H9 (cell line): ENCODE measurements around the gene FAM81A. TPM values are rescaled to one million over a fixed set of nuclear protein-coding genes. Genes with fewer than 3 reads are reported as not detected.

Source experiments
- DNase-seq: peaks from one replicate; pipeline ENCODE4 v3.0.0-alpha.2; 2017
- H2AFZ ChIP-seq: one replicate; pipeline ENCODE4 v1.6.1; 2013; ENCODE audit warnings: mild to moderate bottlenecking, low read length, control low read depth, moderate library complexity
- H2AK5ac ChIP-seq: 2 replicates; pipeline ENCODE4 v1.6.1; 2013; ENCODE audit warnings: low read length, control low read depth, mixed read lengths; ENCODE audit not compliant: insufficient read length
- H2BK120ac ChIP-seq: one replicate; pipeline ENCODE4 v1.6.1; 2013; ENCODE audit warnings: low read depth, mild to moderate bottlenecking, low read length, control low read depth, inconsistent platforms; ENCODE audit not compliant: poor library complexity, severe bottlenecking
- H2BK12ac ChIP-seq: 2 replicates; pipeline ENCODE4 v1.6.1; 2013; ENCODE audit warnings: low read length, control low read depth, mixed read lengths, low read depth; ENCODE audit not compliant: insufficient read length
- H2BK15ac ChIP-seq: 2 replicates; pipeline ENCODE4 v1.6.1; 2013; ENCODE audit warnings: low read depth, low read length, control low read depth
- H2BK20ac ChIP-seq: one replicate; pipeline ENCODE4 v1.6.1; 2013; ENCODE audit warnings: low read depth, mild to moderate bottlenecking, low read length, control low read depth, inconsistent platforms; ENCODE audit not compliant: poor library complexity, severe bottlenecking
- H2BK5ac ChIP-seq: 2 replicates; pipeline ENCODE4 v1.6.1; 2013; ENCODE audit warnings: low read length, control low read depth, mixed read lengths; ENCODE audit not compliant: insufficient read length
- H3K14ac ChIP-seq: 2 replicates; pipeline ENCODE4 v1.6.1; 2013; ENCODE audit warnings: low read length, control low read depth; ENCODE audit not compliant: insufficient read depth
- H3K18ac ChIP-seq: 2 replicates; pipeline ENCODE4 v1.6.1; 2013; ENCODE audit warnings: low read depth, mild to moderate bottlenecking, mixed read lengths, low read length, control low read depth; ENCODE audit not compliant: insufficient read length
- H3K23ac ChIP-seq: 2 replicates; pipeline ENCODE4 v1.6.1; 2013; ENCODE audit warnings: low read length, control low read depth, mixed read lengths, low read depth; ENCODE audit not compliant: insufficient read length
- H3K23me2 ChIP-seq: 2 replicates; pipeline ENCODE4 v1.6.1; 2013; ENCODE audit warnings: low read depth, mild to moderate bottlenecking, mixed read lengths, low read length, control low read depth; ENCODE audit not compliant: insufficient read length, poor library complexity, severe bottlenecking
- H3K27ac ChIP-seq: 2 replicates; pipeline ENCODE4 v1.5.1; 2013; ENCODE audit warnings: low read length, control low read depth, mixed read lengths, low read depth; ENCODE audit not compliant: insufficient read length
- H3K27me3 ChIP-seq: 2 replicates; pipeline ENCODE4 v1.6.1; 2013; ENCODE audit warnings: low read length, control low read depth, inconsistent platforms; ENCODE audit not compliant: insufficient read depth
- H3K4ac ChIP-seq: 2 replicates; pipeline ENCODE4 v1.6.1; 2013; ENCODE audit warnings: low read depth, mild to moderate bottlenecking, control low read depth, inconsistent platforms, low read length, moderate library complexity
- H3K4me1 ChIP-seq: 2 replicates; pipeline ENCODE4 v1.6.1; 2013; ENCODE audit warnings: low read length, control low read depth, inconsistent platforms; ENCODE audit not compliant: insufficient read depth
- H3K4me2 ChIP-seq: 2 replicates; pipeline ENCODE4 v1.6.1; 2013; ENCODE audit warnings: low read length, control low read depth, mixed read lengths; ENCODE audit not compliant: insufficient read length, insufficient read depth
- H3K56ac ChIP-seq: 2 replicates; pipeline ENCODE4 v1.6.1; 2013; ENCODE audit warnings: low read depth, mild to moderate bottlenecking, mixed read lengths, low read length, control low read depth; ENCODE audit not compliant: insufficient read length
- H3K79me1 ChIP-seq: 2 replicates; pipeline ENCODE4 v1.6.1; 2013; ENCODE audit warnings: low read depth, mild to moderate bottlenecking, moderate library complexity, low read length, control low read depth, inconsistent platforms; ENCODE audit not compliant: insufficient read depth, poor library complexity, severe bottlenecking
- H3K79me2 ChIP-seq: 2 replicates; pipeline ENCODE4 v1.6.1; 2013; ENCODE audit warnings: low read length, control low read depth, inconsistent platforms; ENCODE audit not compliant: insufficient read depth
- H3K9ac ChIP-seq: 2 replicates; pipeline ENCODE4 v1.6.1; 2013; ENCODE audit warnings: low read length, control low read depth, mixed read lengths; ENCODE audit not compliant: insufficient read length; ENCODE audit errors: extremely low read depth
- H3K9me3 ChIP-seq: one replicate; pipeline ENCODE4 v1.6.1; 2013; ENCODE audit warnings: low read depth, low read length, inconsistent platforms; ENCODE audit not compliant: control insufficient read depth
- H3T11ph ChIP-seq: one replicate; pipeline ENCODE4 v1.6.1; 2013; ENCODE audit warnings: mild to moderate bottlenecking, low read length, control low read depth, inconsistent platforms
- H4K20me1 ChIP-seq: one replicate; pipeline ENCODE4 v1.6.1; 2013; ENCODE audit not compliant: control insufficient read depth, insufficient read length, insufficient read depth
- H4K5ac ChIP-seq: 2 replicates; pipeline ENCODE4 v1.6.1; 2013; ENCODE audit warnings: low read depth, mild to moderate bottlenecking, mixed read lengths, low read length, control low read depth; ENCODE audit not compliant: insufficient read length
- H4K8ac ChIP-seq: replicated peaks from 2 replicates; pipeline ENCODE4 v1.6.1; 2013; ENCODE audit warnings: low read length, control low read depth, mixed read lengths, low read depth; ENCODE audit not compliant: insufficient read length
- H4K91ac ChIP-seq: 2 replicates; pipeline ENCODE4 v1.6.1; 2013; ENCODE audit warnings: low read depth, mild to moderate bottlenecking, moderate library complexity, mixed read lengths, low read length, control low read depth; ENCODE audit not compliant: insufficient read length
- H3K27ac Mint-ChIP-seq, 3 experiments: 2 replicates in 2 of 3; 3 replicates in 1 of 3; pipeline ENCODE4 v1.8.0; 2020 to 2021; ENCODE audit warnings: mixed read lengths in 3 of 3, mild to moderate bottlenecking in 1 of 3, moderate library complexity in 1 of 3
- H3K27me3 Mint-ChIP-seq: 2 replicates; pipeline ENCODE4 v1.8.0; 2021; ENCODE audit warnings: low read depth, mild to moderate bottlenecking, moderate library complexity, mixed read lengths
- H3K36me3 Mint-ChIP-seq, 3 experiments: 2 replicates in 2 of 3; 3 replicates in 1 of 3; pipeline ENCODE4 v1.8.0; 2020 to 2021; ENCODE audit warnings: low read depth in 3 of 3, mixed read lengths in 3 of 3; ENCODE audit not compliant: insufficient read depth in 1 of 3
- H3K4me1 Mint-ChIP-seq, 2 experiments: 2 replicates each; pipeline ENCODE4 v1.8.0; 2020; ENCODE audit warnings: mixed read lengths in 2 of 2
- H3K4me3 Mint-ChIP-seq, 2 experiments: 2 replicates in 1 of 2; 3 replicates in 1 of 2; pipeline ENCODE4 v1.8.0; 2020 to 2021; ENCODE audit warnings: mild to moderate bottlenecking in 2 of 2, mixed read lengths in 2 of 2, moderate library complexity in 1 of 2
- H3K9me3 Mint-ChIP-seq, 2 experiments: 2 replicates in 1 of 2; 3 replicates in 1 of 2; pipeline ENCODE4 v1.8.0; 2020; ENCODE audit warnings: mild to moderate bottlenecking in 2 of 2, mixed read lengths in 2 of 2, moderate library complexity in 1 of 2
- WGBS: extraction: QIAGEN DNeasy Blood & Tissue Kit; methylation state at CpG from one replicate; pipeline ENCODE4 v1.1.7; 2013; ENCODE audit warnings: missing lambda C conversion rate, low lambda C conversion rate, mixed read lengths; ENCODE audit not compliant: insufficient read length; ENCODE audit errors: extremely low coverage; 5-methylcytosine and 5-hydroxymethylcytosine counted together
- total RNA-seq: library from RNA; stranded (reverse); gene quantifications from 2 replicates; pipeline ENCODE4 v1.2.1, GENCODE V29; 2021
- TF ChIP-seq, protein P1 (sequence below): fragments of 200-600 bp; sonication (generic); conservative IDR thresholded peaks from 3 replicates; pipeline ENCODE4 v1.8.0; 2021; ENCODE audit warnings: antibody characterized with exemption, mild to moderate bottlenecking

FAM81A gene
- total RNA-seq, 1 experiment from 2014 or later: 1.7 TPM

DNA sequence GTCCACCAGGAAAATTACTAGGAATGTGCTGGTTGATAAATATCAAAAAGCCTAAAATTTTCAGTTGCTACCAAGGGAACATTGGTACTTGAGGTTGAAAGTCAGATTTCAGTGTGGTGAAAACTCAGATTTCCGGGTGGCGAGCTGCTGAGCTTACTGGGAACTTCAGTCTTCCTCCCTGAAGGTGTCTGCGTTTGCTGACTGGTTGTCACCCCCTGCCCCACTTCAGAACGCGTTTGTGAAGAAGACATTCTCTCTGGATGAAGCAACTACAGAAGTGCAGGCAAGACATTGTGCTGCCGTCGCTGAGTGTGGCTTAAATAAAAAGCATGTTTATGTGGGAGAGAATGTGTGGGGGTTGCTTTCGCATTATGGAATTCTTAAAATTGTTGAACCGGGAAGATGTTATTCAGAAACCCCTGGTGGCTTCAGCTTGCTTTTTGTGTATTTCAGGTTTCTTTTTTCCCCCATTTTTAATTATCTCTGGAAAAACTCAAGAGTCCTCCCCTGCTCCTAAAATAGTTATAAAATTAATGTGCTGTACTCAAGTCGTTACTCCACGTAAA, 7.1 kb downstream of the FAM81A start:
- H4K8ac ChIP-seq: no peak overlapping the region
- H3K9me3 Mint-ChIP-seq: no peaks in the 10 kb centered on the region
- H2BK15ac ChIP-seq: no peak overlapping the region
- no peak for DNase-seq
- peaks cover 17% of the 10 kb centered on the region for H3K27me3 Mint-ChIP-seq
- no peaks in the 10 kb centered on the region for H3K79me2 ChIP-seq
- H4K91ac ChIP-seq: no peak overlapping the region
- no peak overlapping the region for H3K4me2 ChIP-seq
- no CpG with 5 or more reads among the region's 11 CpGs for WGBS
- H2BK120ac ChIP-seq: no peak overlapping the region
- H2BK12ac ChIP-seq: no peak overlapping the region
- H3K4me3 Mint-ChIP-seq: no peak overlapping the region
- no peaks in the 10 kb centered on the region; the same call in 1 of the 2 replicates for H3K4me1 ChIP-seq
- no peak overlapping the region for H3T11ph ChIP-seq
- no peak overlapping the region for H3K18ac ChIP-seq
- H4K5ac ChIP-seq: no peak overlapping the region
- no peak overlapping the region for H3K56ac ChIP-seq
- H2BK5ac ChIP-seq: no peak overlapping the region
- H3K79me1 ChIP-seq: no peaks in the 10 kb centered on the region
- no peaks in the 10 kb centered on the region for H4K20me1 ChIP-seq
- no peak overlapping the region for H3K27ac Mint-ChIP-seq
- no peak overlapping the region for H3K27ac ChIP-seq
- H3K14ac ChIP-seq: no peak overlapping the region
- H3K27me3 ChIP-seq: no peaks in the 10 kb centered on the region; the same call in 1 of the 2 replicates
- no peak overlapping the region for H3K4ac ChIP-seq
- H3K4me1 Mint-ChIP-seq: peaks cover 11 to 20% of the 10 kb centered on the region in 2 experiments
- TF ChIP-seq, protein P1, sequence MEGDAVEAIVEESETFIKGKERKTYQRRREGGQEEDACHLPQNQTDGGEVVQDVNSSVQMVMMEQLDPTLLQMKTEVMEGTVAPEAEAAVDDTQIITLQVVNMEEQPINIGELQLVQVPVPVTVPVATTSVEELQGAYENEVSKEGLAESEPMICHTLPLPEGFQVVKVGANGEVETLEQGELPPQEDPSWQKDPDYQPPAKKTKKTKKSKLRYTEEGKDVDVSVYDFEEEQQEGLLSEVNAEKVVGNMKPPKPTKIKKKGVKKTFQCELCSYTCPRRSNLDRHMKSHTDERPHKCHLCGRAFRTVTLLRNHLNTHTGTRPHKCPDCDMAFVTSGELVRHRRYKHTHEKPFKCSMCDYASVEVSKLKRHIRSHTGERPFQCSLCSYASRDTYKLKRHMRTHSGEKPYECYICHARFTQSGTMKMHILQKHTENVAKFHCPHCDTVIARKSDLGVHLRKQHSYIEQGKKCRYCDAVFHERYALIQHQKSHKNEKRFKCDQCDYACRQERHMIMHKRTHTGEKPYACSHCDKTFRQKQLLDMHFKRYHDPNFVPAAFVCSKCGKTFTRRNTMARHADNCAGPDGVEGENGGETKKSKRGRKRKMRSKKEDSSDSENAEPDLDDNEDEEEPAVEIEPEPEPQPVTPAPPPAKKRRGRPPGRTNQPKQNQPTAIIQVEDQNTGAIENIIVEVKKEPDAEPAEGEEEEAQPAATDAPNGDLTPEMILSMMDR: no peak
- H3K36me3 Mint-ChIP-seq: no peaks in the 10 kb centered on the region
- no peaks in the 10 kb centered on the region for H3K9me3 ChIP-seq
- no peak overlapping the region for H3K23ac ChIP-seq
- no peak overlapping the region for H2AK5ac ChIP-seq
- no peaks in the 10 kb centered on the region for H3K23me2 ChIP-seq
- H2BK20ac ChIP-seq: no peak overlapping the region
- no peak overlapping the region for H3K9ac ChIP-seq
- no peak overlapping the region for H2AFZ ChIP-seq
